A673 (cell line): ENCODE measurements around the gene PEPD.

Experiments used
- EZH2 ChIP-seq: fragments of 200-600 bp; sonication (generic); IDR thresholded peaks from 2 replicates; pipeline ENCODE4 v1.6.1; 2017; ENCODE audit warnings: borderline replicate concordance, low read depth, mild to moderate bottlenecking, mixed read lengths, antibody characterized with exemption, low read length; ENCODE audit not compliant: poor library complexity, severe bottlenecking
- TF ChIP-seq, protein P1 (sequence below): fragments of 300-800, 200-600 bp; sonication (generic); conservative IDR thresholded peaks from 2 replicates; pipeline ENCODE4 v1.5.1; 2017; ENCODE audit warnings: low read depth, mild to moderate bottlenecking, antibody characterized with exemption, low read length, moderate library complexity, mixed read lengths

DNA sequence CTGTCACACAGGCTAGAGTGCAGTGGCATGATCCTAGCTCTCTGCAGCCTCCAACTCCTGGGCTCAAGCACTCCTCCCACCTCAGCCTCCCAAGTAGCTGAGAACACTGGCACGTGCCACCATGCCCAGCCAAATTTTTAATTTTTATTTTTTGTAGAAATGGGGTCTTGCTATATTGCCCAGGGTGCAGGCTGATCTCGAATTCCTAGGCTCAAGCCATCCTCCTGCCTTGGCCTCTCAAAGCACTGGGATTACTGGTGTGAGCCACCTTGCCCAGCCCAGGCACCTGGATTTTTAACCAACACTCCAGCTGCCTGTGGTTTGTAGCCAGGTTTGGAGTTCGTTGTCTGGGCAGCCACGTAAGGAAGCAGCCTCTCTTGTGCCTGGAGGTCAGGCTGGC, 9.3 kb upstream of the PEPD start:
- TF ChIP-seq, protein P1, sequence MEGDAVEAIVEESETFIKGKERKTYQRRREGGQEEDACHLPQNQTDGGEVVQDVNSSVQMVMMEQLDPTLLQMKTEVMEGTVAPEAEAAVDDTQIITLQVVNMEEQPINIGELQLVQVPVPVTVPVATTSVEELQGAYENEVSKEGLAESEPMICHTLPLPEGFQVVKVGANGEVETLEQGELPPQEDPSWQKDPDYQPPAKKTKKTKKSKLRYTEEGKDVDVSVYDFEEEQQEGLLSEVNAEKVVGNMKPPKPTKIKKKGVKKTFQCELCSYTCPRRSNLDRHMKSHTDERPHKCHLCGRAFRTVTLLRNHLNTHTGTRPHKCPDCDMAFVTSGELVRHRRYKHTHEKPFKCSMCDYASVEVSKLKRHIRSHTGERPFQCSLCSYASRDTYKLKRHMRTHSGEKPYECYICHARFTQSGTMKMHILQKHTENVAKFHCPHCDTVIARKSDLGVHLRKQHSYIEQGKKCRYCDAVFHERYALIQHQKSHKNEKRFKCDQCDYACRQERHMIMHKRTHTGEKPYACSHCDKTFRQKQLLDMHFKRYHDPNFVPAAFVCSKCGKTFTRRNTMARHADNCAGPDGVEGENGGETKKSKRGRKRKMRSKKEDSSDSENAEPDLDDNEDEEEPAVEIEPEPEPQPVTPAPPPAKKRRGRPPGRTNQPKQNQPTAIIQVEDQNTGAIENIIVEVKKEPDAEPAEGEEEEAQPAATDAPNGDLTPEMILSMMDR, result no peak
- no peak for TF ChIP-seq EZH2
